NB4 (cell line): ENCODE measurements around the gene GALK1.

Source experiments
- CTCF ChIP-seq: IDR thresholded peaks from one replicate; pipeline ENCODE4 v1.5.1; 2012; ENCODE audit warnings: low read depth, low read length
- MAX ChIP-seq: IDR thresholded peaks from 2 replicates; pipeline ENCODE4 v1.6.1; 2011; ENCODE audit warnings: low read depth, low read length
- MYC ChIP-seq: IDR thresholded peaks from 2 replicates; pipeline ENCODE4 v1.6.1; 2011; ENCODE audit warnings: low read depth, low read length
- POLR2A ChIP-seq: IDR thresholded peaks from 2 replicates; pipeline ENCODE4 v1.6.1; 2011; ENCODE audit warnings: mild to moderate bottlenecking; ENCODE audit not compliant: insufficient read length; ENCODE audit errors: extremely low read depth

- no peak for TF ChIP-seq POLR2A
- no peak for TF ChIP-seq CTCF
- no peak for TF ChIP-seq MAX
- TF ChIP-seq MYC, result no peak
These were observed 7.8 kb downstream of the GALK1 start for GRCh38 chr17:75757086-75757681.
